ENCODE measurements around the gene TIE1. TPM values are rescaled to one million over a fixed set of nuclear protein-coding genes. Genes with fewer than 3 reads are reported as not detected.

TIE1 gene
- total RNA-seq, 2 experiments from 2014 or later: 0.15 to 0.66 TPM

DNA sequence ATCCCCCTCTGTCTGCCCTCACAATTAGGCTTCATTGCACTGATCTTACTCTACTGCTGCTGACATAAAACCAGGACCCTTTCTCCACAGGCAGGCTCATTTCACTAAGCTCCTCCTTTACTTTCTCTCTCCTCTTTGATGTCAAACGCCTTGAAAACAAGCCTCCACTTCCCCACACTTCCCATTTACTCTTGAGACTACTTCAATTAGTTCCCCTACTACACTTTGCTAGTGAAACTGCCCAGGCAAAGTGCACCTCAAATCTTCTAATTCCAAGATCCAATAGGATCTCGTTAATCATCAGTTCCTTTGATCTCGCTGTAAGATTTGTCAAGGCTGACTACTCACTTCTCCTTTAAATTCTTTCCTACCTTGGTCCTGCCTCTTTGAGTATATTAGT, 52.1 kb downstream of the TIE1 start:
- Histone ChIP-seq H3K9me2 (ENCODE audit: insufficient read depth, low read length) (no peaks in the 10 kb centered on the region), H3K9me3 (ENCODE audit: low read length) (no peaks in the 10 kb centered on the region), H3K4me3 (ENCODE audit: low read depth, low read length, poor library complexity, severe bottlenecking) (no peak overlapping the region), H3K79me2 (ENCODE audit: insufficient read depth, low read depth, low read length) (no peaks in the 10 kb centered on the region), H3K27ac (ENCODE audit: low read depth, low read length, poor library complexity, severe bottlenecking) (no peak overlapping the region), H3K4me2 (ENCODE audit: low read length) (no peak overlapping the region), H3K4me1 (ENCODE audit: insufficient read depth, low read length, poor library complexity, severe bottlenecking) (peaks cover 19% of the 10 kb centered on the region), H4K20me1 (ENCODE audit: insufficient read depth, low read length) (no peaks in the 10 kb centered on the region), H2AFZ (ENCODE audit: low read length) (no peak overlapping the region), H3K36me3 (ENCODE audit: insufficient read depth, low read length) (no peaks in the 10 kb centered on the region)
- CTCF ChIA-PET (ENCODE audit: unreplicated experiment): no interaction called here
- intact Hi-C loops (cut with micrococcal nuclease; ENCODE audit: unreplicated experiment): no loop called here
- no TSS peak for BruUV-seq (replicated peaks)
- POLR2A ChIA-PET: no interaction called here
- DNase-seq (ENCODE audit: low spot score): no peak
- TF ChIP-seq EZH2phosphoT487 (IDR thresholded peaks at IDR 0.05; ENCODE audit: borderline replicate concordance, low read depth, low read length): no peak
- TF ChIP-seq, protein P1, sequence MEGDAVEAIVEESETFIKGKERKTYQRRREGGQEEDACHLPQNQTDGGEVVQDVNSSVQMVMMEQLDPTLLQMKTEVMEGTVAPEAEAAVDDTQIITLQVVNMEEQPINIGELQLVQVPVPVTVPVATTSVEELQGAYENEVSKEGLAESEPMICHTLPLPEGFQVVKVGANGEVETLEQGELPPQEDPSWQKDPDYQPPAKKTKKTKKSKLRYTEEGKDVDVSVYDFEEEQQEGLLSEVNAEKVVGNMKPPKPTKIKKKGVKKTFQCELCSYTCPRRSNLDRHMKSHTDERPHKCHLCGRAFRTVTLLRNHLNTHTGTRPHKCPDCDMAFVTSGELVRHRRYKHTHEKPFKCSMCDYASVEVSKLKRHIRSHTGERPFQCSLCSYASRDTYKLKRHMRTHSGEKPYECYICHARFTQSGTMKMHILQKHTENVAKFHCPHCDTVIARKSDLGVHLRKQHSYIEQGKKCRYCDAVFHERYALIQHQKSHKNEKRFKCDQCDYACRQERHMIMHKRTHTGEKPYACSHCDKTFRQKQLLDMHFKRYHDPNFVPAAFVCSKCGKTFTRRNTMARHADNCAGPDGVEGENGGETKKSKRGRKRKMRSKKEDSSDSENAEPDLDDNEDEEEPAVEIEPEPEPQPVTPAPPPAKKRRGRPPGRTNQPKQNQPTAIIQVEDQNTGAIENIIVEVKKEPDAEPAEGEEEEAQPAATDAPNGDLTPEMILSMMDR (conservative IDR thresholded peaks at IDR 0.05; ENCODE audit: low read length): no peak

DNA sequence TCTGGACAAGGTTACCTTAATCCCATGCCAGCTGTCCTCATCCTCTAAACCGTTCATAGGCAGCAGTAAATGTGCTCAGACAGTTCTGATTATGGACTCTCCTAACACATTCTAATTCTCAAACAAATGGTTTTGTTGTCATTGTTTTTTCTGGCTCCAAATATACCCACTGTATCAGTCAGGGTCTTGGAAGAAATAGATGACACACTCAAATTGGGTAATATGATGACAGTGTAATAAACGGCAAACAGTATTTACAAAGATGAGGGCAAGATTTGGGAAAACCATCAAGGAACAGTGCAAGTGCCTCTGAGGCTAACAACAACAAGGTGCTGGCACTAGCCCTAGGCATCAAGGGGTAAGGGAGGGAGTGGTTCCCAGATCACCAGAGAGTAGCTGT, 53.7 kb downstream of the TIE1 start:
- ChIA-PET CTCF (ENCODE audit: unreplicated experiment) (no interaction called here), POLR2A (no interaction called here)
- Histone ChIP-seq H3K4me1 (ENCODE audit: insufficient read depth, low read length, poor library complexity, severe bottlenecking) (peaks cover 16% of the 10 kb centered on the region), H4K20me1 (ENCODE audit: insufficient read depth, low read length) (no peaks in the 10 kb centered on the region), H3K9me2 (ENCODE audit: insufficient read depth, low read length) (no peaks in the 10 kb centered on the region), H3K9me3 (ENCODE audit: low read length) (no peaks in the 10 kb centered on the region), H3K27ac (ENCODE audit: low read depth, low read length, poor library complexity, severe bottlenecking) (no peak overlapping the region), H3K36me3 (ENCODE audit: insufficient read depth, low read length) (peaks cover 6% of the 10 kb centered on the region), H3K4me3 (ENCODE audit: low read depth, low read length, poor library complexity, severe bottlenecking) (no peak overlapping the region), H3K79me2 (ENCODE audit: insufficient read depth, low read depth, low read length) (peaks cover 7% of the 10 kb centered on the region), H3K4me2 (ENCODE audit: low read length) (no peak overlapping the region), H2AFZ (ENCODE audit: low read length) (no peak overlapping the region)
- intact Hi-C loops (cut with micrococcal nuclease; ENCODE audit: unreplicated experiment): no loop called here
- no peak for DNase-seq (ENCODE audit: low spot score)
- no TSS peak for BruUV-seq (replicated peaks)
- TF ChIP-seq, protein P1 (conservative IDR thresholded peaks at IDR 0.05; ENCODE audit: low read length): no peak
- no peak for TF ChIP-seq EZH2phosphoT487 (IDR thresholded peaks at IDR 0.05; ENCODE audit: borderline replicate concordance, low read depth, low read length)

DNA sequence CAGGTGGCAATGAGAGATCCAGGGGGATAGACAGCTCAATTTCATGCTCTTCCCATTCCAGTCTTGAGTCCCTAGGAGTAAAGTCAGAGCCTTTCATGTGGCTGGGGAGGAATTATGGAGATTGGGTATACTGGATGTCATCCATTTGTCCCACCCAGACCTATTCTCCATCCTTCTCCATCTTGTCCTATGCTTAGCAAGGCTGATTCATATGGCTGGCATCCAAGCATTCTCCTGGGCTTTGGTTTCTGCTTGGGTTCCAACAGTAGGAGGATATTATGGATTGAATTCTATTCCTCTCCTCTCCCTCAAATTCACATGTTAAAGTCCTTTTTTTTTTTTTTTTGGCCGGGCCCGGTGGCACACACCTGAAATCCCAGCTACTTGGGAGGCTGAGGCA, 54.2 kb downstream of the TIE1 start:
- CTCF ChIA-PET (ENCODE audit: unreplicated experiment): no interaction called here
- no peak for DNase-seq (ENCODE audit: low spot score)
- TF ChIP-seq, protein P1 (conservative IDR thresholded peaks at IDR 0.05; ENCODE audit: low read length): no peak
- TF ChIP-seq EZH2phosphoT487 (IDR thresholded peaks at IDR 0.05; ENCODE audit: borderline replicate concordance, low read depth, low read length): no peak
- Histone ChIP-seq H2AFZ (ENCODE audit: low read length) (no peak overlapping the region), H3K4me2 (ENCODE audit: low read length) (no peak overlapping the region), H3K4me1 (ENCODE audit: insufficient read depth, low read length, poor library complexity, severe bottlenecking) (peaks cover 15% of the 10 kb centered on the region), H3K36me3 (ENCODE audit: insufficient read depth, low read length) (peaks cover 10% of the 10 kb centered on the region), H3K9me3 (ENCODE audit: low read length) (no peaks in the 10 kb centered on the region), H3K4me3 (ENCODE audit: low read depth, low read length, poor library complexity, severe bottlenecking) (no peak overlapping the region), H3K9me2 (ENCODE audit: insufficient read depth, low read length) (no peaks in the 10 kb centered on the region), H3K27ac (ENCODE audit: low read depth, low read length, poor library complexity, severe bottlenecking) (no peak overlapping the region), H4K20me1 (ENCODE audit: insufficient read depth, low read length) (peaks cover 1% of the 10 kb centered on the region; the same call in 1 of the 2 replicates), H3K79me2 (ENCODE audit: insufficient read depth, low read depth, low read length) (peaks cover 12% of the 10 kb centered on the region)
- POLR2A ChIA-PET: no interaction called here
- no TSS peak for BruUV-seq (replicated peaks)
- intact Hi-C loops (cut with micrococcal nuclease; ENCODE audit: unreplicated experiment): no loop called here
